T-helper 1 cell treated with Interleukin-12 subunit alpha and Interleukin-12 subunit beta and Interleukin-4 antibody, amounts not matched to agents 30 ng/mL and 1 ng/mL, for 36 hours (primary cell): Measurements from ENCODE around the gene TNS1. TPM values are rescaled to one million over a fixed set of nuclear protein-coding genes. Genes with fewer than 3 reads are reported as not detected.

Experiments
- intact Hi-C: fragments of 100-400 bp; cut with micrococcal nuclease; formaldehyde crosslinking; loops from one replicate; pipeline ENCODE4 v1.15.1; 2024
- total RNA-seq: library from RNA; stranded (reverse); gene quantifications from 2 replicates; pipeline ENCODE4 v1.2.3, GENCODE V29; 2022

The TNS1 gene
- total RNA-seq, 1 donor from 2014 or later = 1.0 TPM

DNA sequence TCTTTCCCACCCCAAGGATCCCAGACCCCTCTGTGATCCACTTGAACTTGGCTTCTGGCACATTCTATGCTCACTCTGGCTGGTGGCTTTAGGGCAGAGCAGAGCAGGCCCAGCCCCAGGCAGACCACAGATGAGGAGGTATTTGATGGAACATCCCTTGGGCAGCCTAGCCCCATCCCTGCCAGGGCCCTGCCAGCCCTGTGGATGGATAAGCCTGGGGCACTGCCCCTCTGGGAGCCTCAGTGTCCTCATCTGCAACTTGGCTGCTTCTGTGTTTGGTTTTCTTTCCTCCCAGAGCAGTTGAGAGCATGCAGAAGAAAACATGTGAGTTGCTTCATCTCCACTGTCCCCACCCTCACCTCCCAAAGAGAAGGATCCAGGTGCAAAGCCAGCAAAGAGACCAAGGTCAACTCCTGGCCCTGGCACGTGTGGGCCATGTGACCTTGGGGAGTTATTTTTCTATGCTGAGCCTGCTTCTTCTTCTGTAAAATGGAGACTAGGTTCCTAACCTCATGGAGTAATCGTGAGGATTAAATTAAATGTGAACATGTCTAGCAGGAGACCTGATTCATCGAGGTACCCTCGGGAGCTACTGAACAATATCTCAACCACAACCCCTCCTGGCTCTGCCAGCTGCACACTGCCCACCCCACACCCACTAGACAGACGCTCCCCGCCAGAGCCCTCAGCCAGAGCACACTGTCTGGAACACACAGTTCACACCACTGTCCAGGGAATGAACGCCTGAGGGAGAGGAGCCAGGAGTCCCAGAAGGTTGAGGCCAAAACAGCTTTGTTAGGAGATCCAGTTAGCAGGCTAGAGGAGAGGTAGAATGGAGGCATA, 14.6 kb upstream of the TNS1 start:
- intact Hi-C loops = no loop called here

- intact Hi-C loops = no loop called here
Observed at GRCh38 chr2:218016810-218017209, 14.0 kb upstream of the TNS1 start.

DNA sequence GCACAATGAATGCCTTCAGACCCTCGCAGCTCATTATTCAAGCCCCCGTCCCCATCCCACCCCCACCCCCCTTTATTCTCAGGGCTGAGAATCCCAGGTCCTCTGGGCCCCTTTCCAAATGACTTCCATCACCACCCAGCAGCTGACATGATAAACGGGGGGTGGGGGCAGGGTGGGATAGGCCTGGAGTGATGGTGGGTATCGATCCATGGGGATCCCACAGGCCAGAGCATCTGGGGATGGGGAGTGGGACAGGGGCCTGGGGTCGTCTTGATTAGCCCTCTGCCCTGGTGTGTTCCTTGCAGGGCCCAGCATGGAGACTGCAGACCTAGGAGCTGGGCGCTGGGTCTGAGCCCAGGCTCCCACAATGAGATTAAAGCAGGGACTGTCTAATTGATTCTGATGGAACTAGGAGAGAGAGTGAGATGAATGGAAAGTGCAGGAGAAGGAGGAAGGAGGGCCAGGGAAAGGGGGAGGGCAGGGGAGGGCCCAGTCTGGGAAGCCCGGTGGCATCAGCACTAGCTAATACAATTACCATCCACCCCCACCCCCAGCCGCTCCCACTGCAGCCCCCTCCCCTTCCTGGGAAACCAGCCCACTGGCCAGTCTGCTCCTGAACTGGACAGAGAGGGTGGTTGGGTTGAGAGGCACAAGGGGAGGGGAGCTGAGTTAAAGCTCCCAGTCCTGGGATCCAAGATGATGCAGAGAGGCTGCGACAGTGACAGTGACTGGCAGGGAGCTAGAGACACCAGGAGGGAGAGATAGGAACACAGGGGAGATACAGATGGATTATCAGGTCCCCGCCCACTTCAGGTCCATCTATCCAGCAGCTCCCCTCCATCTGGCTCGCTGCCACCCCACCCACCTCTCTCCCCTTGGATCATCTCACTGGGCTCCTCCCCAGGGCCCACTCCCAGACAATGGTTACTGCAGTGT, 13.1 kb upstream of the TNS1 start:
- intact Hi-C loops = no loop called here

DNA sequence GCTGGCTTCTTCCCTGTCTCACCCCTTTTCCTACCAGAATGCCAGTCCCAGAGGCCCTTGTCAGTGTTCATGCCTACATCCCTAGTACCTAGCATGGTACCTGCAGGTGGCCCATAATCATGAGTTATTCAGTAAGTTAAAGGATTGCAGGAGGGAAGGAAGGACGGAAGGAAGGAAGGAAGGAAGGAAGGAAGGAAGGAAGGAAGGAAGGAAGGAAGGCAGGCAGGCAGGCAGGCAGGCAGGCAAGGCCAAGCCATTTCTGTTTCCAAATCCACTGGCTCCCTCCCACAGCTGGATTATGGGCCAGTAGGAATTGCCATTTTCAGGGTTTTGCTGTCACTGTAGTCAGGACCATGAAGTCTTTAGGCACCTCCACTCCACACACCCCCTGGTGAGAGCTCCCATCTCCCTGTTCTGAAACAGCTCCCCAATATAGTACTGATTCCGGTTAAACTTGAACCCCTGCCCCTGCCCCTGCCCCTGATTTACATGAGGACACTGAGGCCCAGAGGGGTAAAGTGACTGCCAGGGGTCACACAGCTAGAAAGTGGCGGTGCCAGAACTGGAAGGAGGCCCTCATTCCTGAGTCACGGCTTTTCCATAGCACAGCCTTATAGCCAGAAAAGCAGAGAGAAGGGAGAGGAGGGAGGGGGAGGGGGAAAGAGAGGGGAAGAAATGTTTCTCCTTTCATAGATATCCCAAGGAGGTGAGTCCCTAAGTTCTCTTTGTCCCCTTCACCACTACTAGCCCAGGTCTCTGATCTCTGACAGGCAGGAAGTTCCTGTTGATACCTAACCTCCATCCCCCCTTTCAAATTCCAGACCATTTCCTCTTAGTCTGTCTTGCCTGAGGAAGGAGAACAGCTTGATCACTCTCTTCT, 12.2 kb upstream of the TNS1 start:
- intact Hi-C loops = no loop called here

- intact Hi-C loops = no loop called here
Observed at GRCh38 chr2:218013289-218013688, 10.5 kb upstream of the TNS1 start.

DNA sequence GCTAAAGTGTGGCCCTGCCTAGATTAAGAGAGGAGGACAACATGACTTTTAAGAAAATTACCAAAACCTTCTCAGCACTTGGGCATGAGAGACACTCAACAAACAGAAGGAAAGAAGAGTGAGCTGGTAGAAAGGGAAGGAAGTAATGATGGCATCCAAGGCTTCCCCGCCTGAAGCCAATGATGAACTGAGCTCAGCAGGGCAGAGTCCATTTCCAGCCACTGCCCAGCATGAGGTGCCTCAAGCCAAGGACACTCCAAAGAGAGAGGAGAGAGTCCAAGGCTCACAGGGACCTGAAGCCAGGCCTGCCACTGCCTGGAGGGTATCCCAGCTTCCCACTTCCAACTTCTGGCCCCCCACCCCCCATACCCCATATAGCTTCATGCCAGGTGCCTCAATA, 9.5 kb upstream of the TNS1 start:
- intact Hi-C loops = no loop called here

DNA sequence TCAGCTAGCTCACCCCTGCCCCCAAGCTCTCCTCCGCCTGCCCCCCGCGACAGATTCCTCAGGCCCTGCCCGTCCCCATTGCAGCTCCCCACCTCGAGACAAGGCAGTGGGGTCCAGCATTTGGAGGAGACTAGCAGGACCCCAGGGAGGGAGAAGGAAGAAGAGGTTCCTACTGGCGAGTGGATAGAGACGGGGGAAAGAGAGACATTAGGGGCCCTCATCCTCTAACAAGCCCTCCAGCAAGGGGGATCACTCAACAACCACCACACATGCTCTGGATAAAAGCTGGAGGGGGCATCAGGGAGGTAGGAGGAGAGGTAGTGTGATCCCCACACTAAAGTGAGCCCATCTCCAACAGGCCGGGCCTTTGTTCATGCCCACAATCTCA, 8.9 kb upstream of the TNS1 start:
- intact Hi-C loops = no loop called here

DNA sequence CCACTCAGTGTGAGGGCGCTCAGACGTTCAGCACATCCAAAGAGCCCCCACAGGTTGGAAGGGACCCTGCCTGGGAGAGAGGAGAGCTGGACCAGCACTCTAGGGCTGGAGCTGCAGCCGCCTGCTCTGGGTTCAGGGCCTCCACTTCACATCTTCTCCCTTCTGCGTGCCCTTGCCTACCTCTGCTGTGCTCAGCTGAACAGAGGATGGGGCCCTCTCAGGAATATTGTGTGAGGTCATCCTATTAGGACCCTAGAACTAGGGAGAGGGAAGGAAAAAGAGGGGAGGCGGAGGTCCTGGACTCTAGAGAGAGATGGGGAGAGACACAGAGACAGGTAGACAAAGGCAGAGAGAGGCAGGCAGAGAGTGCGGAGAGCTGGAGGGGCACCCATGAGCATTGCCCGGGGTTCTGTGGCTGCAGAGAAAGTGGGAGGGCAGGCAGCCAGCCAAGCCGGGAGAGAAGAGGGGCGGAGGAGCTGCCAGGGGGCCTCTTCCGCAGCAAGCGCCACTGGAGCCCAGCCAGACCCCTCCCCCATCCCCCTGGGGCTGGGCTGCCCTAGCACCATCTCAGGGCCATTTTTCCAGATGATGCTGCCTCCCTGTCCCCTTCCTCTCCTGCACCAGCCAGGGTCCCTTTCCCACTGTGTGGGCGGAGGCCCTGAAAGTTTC, 8.3 kb upstream of the TNS1 start:
- intact Hi-C loops = no loop called here

DNA sequence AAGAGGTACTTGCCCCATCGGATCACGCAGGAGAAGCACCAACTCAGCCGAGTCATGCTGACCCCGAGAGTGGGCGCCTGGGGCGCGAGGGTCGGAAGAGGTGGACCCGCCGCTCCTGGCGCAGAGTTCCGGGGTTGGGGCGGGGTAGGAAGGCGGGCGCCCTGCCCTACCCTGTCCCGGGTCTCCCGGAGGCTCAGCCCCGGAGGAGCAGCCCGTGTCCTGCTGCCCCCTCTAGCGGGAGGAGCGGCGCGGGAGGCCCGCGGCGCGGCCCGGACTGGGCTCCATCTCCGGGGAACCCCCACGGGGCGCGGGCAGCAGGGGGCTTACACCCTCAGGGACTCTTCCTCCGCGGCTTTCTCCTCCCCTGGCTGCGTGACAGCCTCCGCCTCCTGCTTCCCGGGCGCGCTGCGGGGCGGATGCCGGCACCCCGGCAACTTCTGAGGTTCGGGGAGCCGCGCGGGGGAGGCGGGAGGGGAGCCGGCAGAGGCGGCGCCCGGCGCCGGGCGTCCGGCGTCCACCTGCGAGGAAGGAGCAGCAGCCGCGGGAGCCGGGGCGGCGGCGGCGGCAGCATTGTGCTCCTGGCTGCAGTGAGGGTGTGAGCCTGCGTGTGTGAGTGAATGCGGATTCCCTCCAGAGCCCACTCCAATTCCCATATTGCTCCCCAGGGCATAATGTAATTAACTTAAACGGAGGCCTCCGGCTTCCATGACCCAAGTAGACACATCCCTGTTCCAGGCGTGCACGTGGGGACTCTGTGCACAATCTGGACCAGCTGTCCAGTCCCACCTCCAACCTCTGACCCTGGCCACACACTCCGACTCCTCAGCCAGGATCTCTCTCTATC, 7.6 kb upstream of the TNS1 start:
- intact Hi-C loops = no loop called here

DNA sequence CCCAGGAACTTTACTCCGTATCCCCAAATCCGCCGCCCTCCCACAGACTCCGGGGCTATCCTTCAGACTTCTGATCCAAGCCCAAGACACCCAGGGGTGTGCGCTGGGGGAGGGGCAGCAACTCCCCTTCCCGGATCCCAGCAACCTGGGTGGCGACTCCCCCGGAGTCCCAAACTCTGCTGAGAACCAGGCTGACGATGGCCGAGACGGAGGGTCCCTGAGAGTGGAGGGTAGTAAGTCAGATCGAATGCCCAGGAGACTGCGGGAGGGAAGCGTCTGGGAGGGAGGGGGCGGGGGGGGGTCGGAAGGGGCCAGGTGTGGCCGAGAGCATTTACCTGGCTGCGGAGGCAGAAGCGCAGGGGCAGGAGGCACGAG, 7.0 kb upstream of the TNS1 start:
- intact Hi-C loops = no loop called here

GRCh38 chr2:218009231-218009630, 6.4 kb upstream of the TNS1 start:
- intact Hi-C loops = no loop called here

- intact Hi-C loops = no loop called here
Observed at GRCh38 chr2:218008060-218009040, 5.6 kb upstream of the TNS1 start.

- intact Hi-C loops = no loop called here
Observed at GRCh38 chr2:218006741-218007140, 3.9 kb upstream of the TNS1 start.

- intact Hi-C loops = no loop called here
Observed at GRCh38 chr2:218005486-218005885, 2.7 kb upstream of the TNS1 start.

GRCh38 chr2:218005028-218005427, 2.2 kb upstream of the TNS1 start:
- intact Hi-C loops = no loop called here

DNA sequence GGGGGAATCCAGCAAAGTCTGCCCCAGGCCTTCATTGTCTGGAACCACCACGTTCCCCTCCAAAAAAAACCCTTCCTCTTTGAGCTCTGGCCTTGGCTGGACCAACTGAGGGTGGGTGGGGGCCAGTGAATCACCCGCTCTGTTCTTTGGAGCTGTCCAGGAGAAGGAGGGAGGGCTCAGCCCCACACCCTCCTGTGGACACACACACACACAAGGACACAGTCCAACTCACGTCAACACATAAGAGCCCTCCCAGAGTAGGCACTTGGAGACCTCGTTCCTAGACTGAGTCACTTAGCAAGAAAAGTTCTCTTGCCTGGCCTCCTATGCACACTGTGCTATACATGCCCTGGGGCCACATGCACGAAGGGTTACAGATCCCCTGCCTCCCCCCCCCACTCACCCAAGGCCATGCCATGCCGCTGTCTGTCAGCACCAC, 1.2 kb upstream of the TNS1 start:
- intact Hi-C loops = no loop called here

DNA sequence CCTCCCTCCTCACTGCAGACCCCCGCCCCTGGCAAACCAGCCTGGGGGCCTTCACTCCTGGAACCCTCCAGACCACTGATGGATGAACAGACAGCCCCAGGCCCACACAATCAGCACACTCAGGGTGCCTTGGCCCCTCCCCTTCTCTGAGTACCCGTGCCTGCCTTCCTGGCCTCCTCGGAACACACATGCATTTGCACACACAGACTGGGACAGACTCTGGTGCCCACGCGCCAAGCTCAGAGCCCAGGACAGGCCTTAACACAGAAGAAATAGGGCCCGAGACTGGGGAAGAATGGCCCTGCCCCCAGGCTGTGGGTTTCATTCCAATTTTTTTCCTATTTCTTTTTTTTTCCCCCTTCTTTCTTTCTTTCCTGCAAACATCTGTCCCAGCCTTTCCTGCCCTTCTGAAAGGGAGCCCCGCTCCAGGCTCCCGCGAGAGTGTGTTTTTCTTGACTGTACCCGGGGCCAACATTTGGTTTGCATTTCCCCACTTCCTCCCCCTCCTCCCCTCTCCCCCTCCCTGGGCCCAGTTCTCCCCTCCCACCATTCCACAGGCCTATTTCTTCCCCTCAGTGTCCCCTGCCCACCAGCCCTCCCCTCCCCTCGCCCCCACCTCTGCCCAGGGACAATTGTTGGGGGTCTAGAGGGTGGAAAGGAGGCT, 618 bp upstream of the TNS1 start:
- intact Hi-C loops = no loop called here

DNA sequence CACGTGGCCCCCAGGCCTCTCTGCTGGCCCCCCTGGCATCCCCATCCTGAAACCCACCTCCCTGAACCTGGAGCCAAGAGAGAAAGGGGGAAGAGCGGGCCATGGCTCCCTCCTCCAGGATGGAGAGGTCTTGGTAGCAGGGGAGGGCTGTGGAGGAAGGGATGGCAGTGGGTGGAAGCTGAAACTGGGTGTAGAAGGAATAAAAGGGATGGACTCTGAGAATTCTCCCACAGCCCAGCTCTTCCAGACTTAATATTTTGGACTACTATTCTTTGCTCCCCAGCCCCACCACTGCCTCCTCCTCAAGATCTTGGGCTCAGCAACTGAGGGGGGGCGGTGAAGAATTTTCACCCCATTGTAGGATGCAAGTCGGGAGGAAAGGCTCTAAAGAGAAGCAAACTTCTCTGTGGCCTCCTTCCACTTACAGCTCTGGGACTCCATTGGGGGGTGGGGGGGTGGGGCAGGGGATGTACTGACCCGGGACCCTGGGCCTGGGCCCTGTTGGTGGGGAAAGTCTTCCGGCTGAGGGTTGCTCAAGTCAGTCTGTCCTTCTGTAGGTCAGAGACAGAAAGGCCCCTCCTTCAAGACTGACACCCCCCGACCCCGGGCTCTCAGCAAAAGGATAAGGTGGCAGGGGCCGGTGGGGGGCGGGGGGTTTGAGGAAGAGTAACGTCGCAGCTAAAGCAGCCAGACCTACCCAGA, 501 bp downstream of the TNS1 start:
- intact Hi-C loops = no loop called here
